Hematopoietic multipotent progenitor cell treated with erythropoietin and hydrocortisone succinate and interleukin-3 and kit ligand, for 8 days (in vitro differentiated cells): ENCODE results near the gene PCYOX1L.
A peak's percentile ranks its signal among the peaks of the same experiment; 100 is the strongest.

Experiments
- DNase-seq: peaks from one replicate; pipeline ENCODE4 v3.0.0-alpha.2; 2015

Gene PCYOX1L

GRCh38 chr5:149338364-149338763 is 19.5 kb upstream of the PCYOX1L start:
- no peak for DNase-seq

- DNase-seq: no peak
These were observed 16.9 kb upstream of the PCYOX1L start for GRCh38 chr5:149340920-149341319.

- no peak for DNase-seq
These were observed 16.0 kb upstream of the PCYOX1L start for GRCh38 chr5:149341876-149342275.

DNA sequence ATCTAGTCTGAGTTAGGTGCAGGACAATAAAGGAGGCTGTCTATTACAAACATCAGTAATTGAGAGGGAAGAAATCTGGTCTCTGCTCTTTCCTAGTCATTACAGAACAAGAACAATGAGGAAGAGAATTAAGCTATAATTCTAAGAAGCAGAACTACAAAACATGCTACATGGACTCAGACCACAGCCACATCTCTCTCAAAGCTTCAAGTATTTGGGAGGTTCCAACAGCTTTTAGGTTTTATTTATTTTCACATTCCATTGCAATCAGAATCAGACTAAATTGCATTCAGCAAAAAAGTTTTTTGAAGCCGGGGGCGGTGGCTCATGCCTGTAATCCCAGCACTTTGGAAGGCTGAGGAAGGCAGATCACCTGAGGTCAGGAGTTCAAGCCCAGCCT is 13.7 kb upstream of the PCYOX1L start:
- no peak for DNase-seq

- peak; percentile 99 for DNase-seq
These were observed 12.5 kb upstream of the PCYOX1L start, which contains the start of gene GRPEL2 for GRCh38 chr5:149345147-149345891. Gene GRPEL2, plus strand, starts transcription at chr5:149345499. Its CDS starts 41 bp downstream, at chr5:149345540.

GRCh38 chr5:149345892-149346222 is 12.0 kb upstream of the PCYOX1L start:
- DNase-seq: peak; percentile 62

GRCh38 chr5:149348518-149348917 is 9.3 kb upstream of the PCYOX1L start:
- no peak for DNase-seq

- no peak for DNase-seq
These were observed 8.5 kb upstream of the PCYOX1L start for GRCh38 chr5:149349382-149349781.

DNA sequence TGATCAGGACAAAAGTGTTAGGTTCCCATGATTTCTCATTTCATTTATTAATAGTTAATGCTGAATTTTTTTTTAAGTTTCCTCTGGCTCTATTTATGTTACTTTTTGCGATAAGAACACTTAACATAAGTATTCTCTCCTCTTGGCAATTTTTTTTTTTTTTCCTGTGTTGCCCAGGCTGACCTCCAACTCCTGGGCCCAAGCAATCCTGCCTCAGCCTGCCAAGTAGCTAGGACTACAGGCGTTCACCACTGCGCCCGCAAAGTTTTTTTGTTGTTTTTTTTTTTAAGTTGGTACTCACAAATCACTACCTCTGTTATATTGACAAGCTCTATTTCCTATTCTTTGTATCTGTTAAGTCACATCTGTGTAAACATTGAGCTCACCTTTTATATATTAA is 5.7 kb upstream of the PCYOX1L start:
- DNase-seq: no peak

DNA sequence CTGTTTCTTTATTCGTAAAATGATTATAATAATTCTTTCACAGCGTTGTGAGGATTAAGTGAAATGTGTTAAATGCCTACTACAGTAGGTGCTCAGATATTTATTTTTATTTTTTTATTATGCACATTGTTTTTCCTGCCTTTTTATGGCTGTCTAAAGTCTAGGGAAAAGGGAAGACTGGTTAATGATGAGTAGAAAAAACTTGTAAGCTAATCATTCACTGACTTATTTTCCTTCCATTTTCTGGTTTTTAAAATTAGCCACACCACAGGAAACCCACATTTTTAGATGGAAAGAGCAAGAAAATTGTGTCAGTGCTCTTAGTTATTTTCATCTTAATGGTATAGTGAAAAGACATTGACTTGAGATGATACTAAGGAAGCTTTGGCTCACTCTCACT is 3.9 kb upstream of the PCYOX1L start:
- DNase-seq: no peak

DNA sequence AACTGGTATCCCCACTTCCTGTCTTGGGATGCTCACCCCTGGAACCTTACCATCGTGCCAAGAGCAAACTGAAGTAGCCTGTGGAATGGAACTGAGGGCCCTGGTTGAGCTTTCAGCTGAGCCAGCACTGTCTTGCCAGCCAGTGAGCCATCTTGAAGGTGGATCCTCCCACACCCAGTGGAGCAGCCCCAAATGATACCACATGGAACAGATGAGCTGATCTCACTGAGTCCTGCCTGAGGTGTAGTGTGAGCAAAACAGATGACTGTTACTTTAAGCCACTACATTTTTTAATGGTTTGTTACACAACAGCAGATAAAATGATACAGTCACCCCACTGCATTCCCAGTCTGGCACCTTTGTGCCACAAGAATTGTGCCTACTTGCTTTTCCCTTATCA is 2.2 kb upstream of the PCYOX1L start:
- DNase-seq: peak; percentile 41

DNA sequence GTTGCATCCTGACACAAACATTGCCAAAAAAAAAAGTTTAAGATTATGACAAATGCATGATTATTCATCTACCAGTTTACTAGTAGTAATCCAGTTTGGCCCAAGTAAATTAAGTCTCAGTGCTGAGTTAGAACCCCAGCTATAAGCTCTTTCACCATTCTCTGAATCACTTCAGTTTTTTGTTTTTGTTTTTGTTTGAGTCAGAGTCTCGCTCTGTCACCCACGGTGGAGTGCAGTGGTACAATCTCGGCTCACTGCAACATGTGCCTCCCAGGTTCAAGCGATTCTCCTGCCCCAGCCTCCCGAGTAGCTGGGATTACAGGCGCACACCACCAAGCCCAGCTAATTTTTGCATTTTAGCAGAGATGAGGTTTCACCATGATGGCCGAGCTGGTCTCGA is 1.5 kb upstream of the PCYOX1L start:
- no peak for DNase-seq

DNA sequence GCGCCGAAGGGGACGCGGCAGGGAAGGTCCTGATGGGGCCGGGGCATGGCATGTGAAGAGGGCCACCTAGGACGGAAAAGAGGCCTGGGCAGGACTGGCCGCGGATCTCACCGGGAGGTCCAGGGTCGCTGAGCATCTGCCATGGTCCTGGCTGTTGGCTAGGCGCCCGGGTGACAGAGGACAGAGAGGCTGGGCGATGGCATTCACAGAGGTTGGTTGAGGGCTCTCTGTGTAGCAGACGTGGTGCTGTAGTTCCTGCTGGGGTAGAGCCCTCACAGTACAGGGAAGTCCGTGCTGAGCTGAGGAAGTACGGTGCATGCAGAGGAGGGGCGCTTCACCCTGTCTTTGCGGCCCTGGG is 427 bp downstream of the PCYOX1L start:
- peak; percentile 31 for DNase-seq

DNA sequence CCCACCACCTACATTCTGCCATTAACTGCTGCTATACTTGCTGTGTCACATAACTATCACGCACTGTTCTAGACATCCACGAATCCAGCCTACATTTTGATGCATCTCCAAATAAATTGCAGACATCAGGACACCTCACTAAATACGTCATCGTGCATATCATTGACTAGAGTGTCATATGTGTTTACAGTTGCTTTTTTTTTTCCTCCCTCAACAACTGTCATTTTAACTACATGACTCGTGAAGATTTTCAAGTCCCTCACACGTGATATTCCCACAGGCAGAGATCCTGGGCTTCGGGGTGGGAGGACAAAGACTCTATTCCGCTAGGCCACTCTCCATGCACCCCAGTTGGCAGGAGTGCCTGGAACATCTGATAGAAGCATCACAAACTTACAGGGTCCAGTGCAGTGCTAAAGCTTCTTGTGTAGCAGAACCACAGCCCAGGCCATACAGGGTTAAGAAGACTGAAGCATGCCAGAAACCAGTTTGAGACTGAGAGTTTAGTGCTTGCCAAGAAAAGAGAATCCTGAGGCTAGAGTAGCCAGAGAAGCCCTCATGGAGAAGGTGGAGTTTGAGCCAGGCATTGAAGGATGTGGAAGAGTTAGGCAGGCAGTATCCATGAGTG is 1.1 kb downstream of the PCYOX1L start:
- peak; percentile 25 for DNase-seq

DNA sequence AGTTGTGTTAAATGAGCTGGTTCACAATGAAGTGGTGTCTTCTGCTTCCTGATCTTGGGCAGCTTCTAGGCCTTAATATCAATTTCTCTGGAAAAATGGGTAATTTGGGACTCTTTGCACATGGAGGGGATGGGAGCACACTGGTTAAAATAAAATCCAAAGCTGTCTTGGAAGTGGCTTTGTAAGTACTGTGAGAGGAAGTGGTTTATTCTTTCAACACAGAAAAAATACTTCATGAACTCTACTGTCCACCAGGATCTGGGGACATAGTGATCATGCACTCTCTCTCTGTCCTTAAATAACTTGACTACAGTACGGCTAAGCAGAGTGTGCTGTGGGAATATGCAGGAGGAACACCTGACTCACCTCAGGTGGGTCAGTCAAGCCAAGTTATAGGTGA is 2.4 kb downstream of the PCYOX1L start:
- no peak for DNase-seq

GRCh38 chr5:149362541-149362940 is 4.7 kb downstream of the PCYOX1L start:
- no peak for DNase-seq

DNA sequence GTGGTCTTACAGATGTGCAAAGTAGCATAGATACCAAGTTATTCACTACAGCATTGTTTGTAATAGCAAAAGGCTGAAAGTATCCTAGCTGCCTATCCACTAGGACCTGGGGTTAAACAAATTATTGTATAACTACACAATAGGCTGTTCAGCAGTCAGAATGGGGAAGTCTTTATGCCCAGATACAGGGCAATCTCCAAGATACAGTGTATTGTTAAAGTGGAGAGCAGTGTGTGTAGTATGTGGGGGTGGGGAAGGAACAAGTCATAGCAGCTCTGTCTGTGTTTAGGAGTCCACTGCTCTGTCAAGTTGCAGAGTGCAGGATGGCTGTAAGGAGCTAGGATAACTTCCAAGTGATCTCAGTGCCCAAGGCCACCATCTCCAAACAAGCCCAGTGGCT is 5.5 kb downstream of the PCYOX1L start:
- no peak for DNase-seq

DNA sequence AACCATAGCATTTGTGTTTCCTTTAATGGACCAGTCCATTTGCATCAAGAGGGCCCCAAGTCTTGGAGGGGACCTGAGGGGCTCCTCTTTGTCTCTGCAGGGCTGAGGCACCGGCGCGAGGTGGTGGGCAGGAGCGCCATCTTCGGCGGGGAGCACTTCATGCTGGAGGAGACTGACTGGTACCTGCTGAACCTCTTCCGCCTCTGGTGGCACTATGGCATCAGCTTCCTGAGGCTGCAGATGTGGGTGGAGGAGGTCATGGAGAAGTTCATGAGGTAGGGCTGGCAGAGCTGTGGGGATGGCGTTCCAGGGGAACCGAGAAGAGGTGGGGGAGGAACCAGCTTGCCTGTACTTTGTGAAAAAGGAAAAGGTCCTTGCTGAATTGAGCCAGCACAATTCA is 6.1 kb downstream of the PCYOX1L start:
- no peak for DNase-seq

DNA sequence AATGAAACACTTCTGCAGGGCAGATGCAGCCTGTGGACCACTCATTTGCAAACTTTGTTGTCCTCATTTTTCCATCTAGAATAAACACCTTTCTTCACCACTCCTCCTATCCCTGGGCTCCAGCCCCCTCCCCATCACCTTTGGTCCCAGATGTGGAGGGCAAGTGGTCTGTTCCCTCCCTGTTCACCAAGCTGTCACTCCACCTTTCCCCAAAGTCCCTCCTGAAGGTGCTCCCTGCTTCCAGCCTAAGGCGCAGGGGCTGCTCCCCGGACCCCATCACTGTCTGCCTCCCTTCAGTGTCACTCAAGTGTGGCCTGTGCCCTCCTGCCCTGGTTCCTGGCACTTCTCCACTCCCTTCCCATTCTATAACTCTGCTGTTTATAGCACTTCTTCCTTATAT is 6.9 kb downstream of the PCYOX1L start:
- no peak for DNase-seq

DNA sequence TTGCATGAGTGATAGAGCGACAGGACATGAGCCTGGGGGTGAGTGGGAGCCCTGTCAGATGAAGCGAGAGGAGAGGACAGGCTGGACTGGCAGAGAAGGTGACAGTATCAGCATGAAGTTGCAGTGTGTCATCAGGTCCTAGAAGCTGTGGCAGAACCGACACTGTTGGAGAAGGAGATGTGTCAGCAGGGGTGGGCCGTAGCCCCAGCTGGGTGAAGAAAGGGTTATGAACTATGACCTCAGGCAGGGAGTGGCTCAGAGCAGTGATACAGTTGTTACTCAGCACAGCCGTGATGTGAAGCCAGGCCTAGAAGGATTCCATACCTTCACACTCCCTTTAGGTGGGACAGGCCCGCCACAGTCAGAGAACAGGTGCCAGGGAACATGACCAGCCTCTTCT is 7.6 kb downstream of the PCYOX1L start:
- DNase-seq: no peak

DNA sequence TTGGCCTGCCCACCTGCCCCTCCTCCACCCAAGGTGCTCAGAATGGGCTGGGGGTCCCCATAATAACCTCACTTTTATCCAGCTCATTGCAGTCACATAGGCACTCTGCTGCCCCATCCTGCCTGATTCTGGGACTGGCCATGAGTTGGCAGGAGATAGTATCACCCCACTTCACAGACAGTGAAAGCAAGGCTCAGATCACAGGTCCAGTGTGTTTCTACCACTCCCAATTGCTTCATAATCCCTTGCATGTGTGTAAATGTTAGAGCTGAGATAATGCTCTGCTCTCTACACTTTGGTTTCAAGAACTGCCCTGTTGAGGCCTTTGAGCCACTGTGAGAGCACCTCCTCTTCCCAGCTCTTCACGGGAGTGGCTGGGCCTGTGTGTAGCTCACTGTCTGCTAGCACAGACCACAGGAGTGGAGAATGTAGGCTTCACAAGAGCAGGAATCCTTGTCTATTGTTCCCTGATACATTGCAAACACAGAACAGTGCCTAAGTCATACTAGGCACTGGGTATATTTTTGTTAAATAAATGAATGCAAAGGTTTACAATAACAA is 8.4 kb downstream of the PCYOX1L start:
- DNase-seq: peak; percentile 70

DNA sequence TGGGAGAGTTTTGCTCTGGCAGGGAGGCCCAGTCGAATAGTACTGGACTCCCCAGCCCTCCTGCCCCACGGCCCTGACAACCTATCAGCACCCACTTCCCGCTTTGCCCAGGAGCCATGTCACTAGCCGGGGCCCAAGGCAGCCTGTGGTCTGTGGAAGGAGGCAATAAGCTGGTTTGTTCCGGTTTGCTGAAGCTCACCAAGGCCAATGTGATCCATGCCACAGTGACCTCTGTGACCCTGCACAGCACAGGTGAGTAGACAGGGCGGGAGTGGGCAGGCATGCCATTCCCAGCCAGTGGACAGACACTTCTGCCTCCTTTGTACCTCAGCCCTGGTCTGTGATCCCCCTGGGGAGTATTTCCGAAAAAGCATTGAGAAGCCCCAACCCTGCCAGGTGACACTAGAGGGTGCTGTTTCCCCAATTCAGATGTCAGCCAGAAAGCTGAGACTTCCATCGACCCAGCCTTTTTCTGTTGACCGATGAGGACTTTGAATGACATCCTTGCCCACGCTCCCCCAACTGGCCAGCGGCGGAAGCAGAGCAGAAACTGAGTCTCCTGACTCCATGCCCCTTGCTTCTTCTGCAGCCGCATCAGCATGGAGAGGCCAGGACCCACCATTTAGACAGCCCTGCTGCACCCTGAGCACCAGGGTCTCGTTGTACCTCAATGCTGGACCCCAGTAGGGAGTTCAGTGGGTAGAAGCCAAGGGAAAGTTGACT is 9.6 kb downstream of the PCYOX1L start:
- DNase-seq: peak; percentile 83

- DNase-seq: no peak
These were observed 10.3 kb downstream of the PCYOX1L start for GRCh38 chr5:149367972-149368645.
